Mesenchymal stem cell (in vitro differentiated cells and primary cell): Measurements from ENCODE around the gene VDAC2.
"Not testable (repeated sequence)": the region's sequence is repeated elsewhere in the genome, so short reads cannot be mapped to it uniquely, and the experiment has no call there.

Experiments used
- DNase-seq: peaks from one replicate; pipeline ENCODE4 v3.0.0-alpha.2; 2013
- H2AFZ ChIP-seq: one replicate; pipeline ENCODE4 v1.6.1; 2013; ENCODE audit warnings: low read depth, mild to moderate bottlenecking, control low read depth, inconsistent platforms, low read length, moderate library complexity
- H2AK5ac ChIP-seq: 2 replicates; pipeline ENCODE4 v1.6.1; 2013; ENCODE audit warnings: low read length, moderate library complexity, mild to moderate bottlenecking, inconsistent platforms; ENCODE audit not compliant: severe bottlenecking
- H2BK120ac ChIP-seq: one replicate; pipeline ENCODE4 v1.6.1; 2013; ENCODE audit warnings: low read depth, mild to moderate bottlenecking, inconsistent platforms, low read length, moderate library complexity
- H2BK12ac ChIP-seq, 2 experiments: one replicate each; pipeline ENCODE4 v1.6.1; 2013; ENCODE audit warnings: inconsistent platforms in 2 of 2, low read length in 2 of 2, mild to moderate bottlenecking in 2 of 2, moderate library complexity in 2 of 2, control low read depth in 1 of 2
- H2BK15ac ChIP-seq: one replicate; pipeline ENCODE4 v1.6.1; 2013; ENCODE audit warnings: mild to moderate bottlenecking, low read depth, inconsistent platforms; ENCODE audit not compliant: poor library complexity, severe bottlenecking
- H2BK5ac ChIP-seq: 2 replicates; pipeline ENCODE4 v1.6.1; 2013; ENCODE audit warnings: low read depth, mild to moderate bottlenecking, low read length, control low read depth, inconsistent platforms; ENCODE audit not compliant: poor library complexity, severe bottlenecking
- H3K14ac ChIP-seq, 2 experiments: one replicate each; pipeline ENCODE4 v1.6.1; 2013; ENCODE audit warnings: inconsistent platforms in 2 of 2, low read length in 2 of 2, control low read depth in 1 of 2, mild to moderate bottlenecking in 1 of 2, moderate library complexity in 1 of 2
- H3K18ac ChIP-seq, 2 experiments: one replicate each; pipeline ENCODE4 v1.6.1; 2013; ENCODE audit warnings: inconsistent platforms in 2 of 2, low read length in 2 of 2, control low read depth in 1 of 2, low read depth in 1 of 2, mild to moderate bottlenecking in 1 of 2
- H3K23ac ChIP-seq, 2 experiments: one replicate each; pipeline ENCODE4 v1.6.1; 2013; ENCODE audit warnings: inconsistent platforms in 2 of 2, low read length in 2 of 2, mild to moderate bottlenecking in 2 of 2, moderate library complexity in 2 of 2, control low read depth in 1 of 2
- H3K27ac ChIP-seq: 2 replicates; pipeline ENCODE4 v1.5.1; 2013; ENCODE audit warnings: mild to moderate bottlenecking, moderate library complexity, low read length, control low read depth, inconsistent platforms; ENCODE audit not compliant: poor library complexity, severe bottlenecking
- H3K27me3 ChIP-seq, 2 experiments: 2 replicates each; pipeline versions ENCODE4 v1.6.1 to v1.7.0; 2013; ENCODE audit warnings: low read length in 2 of 2, mild to moderate bottlenecking in 2 of 2, moderate library complexity in 2 of 2, control low read depth in 1 of 2, inconsistent platforms in 1 of 2; ENCODE audit not compliant: control insufficient read depth in 1 of 2, insufficient read depth in 1 of 2
- H3K36me3 ChIP-seq, 2 experiments: 2 replicates each; pipeline versions ENCODE4 v1.6.1 to v1.7.0; 2013; ENCODE audit warnings: low read length in 2 of 2, control low read depth in 1 of 2, inconsistent platforms in 1 of 2, low read depth in 1 of 2, mild to moderate bottlenecking in 1 of 2; ENCODE audit not compliant: insufficient read depth in 2 of 2, control insufficient read depth in 1 of 2
- H3K4ac ChIP-seq, 2 experiments: one replicate each; pipeline ENCODE4 v1.6.1; 2013; ENCODE audit warnings: inconsistent platforms in 2 of 2, low read length in 2 of 2, mild to moderate bottlenecking in 2 of 2, moderate library complexity in 2 of 2, control low read depth in 1 of 2, low read depth in 1 of 2
- H3K4me1 ChIP-seq: 2 replicates; pipeline ENCODE4 v1.6.1; 2013; ENCODE audit warnings: low read depth, low read length, control low read depth; ENCODE audit not compliant: control insufficient read depth, insufficient read depth
- H3K4me2 ChIP-seq: 2 replicates; pipeline ENCODE4 v1.6.1; 2013; ENCODE audit warnings: low read length, mild to moderate bottlenecking, inconsistent platforms; ENCODE audit not compliant: poor library complexity, severe bottlenecking
- H3K4me3 ChIP-seq, 2 experiments: 2 replicates each; pipeline versions ENCODE4 v1.5.1 to v1.7.0; 2013; ENCODE audit warnings: low read length in 2 of 2, mild to moderate bottlenecking in 2 of 2, control low read depth in 1 of 2, low read depth in 1 of 2; ENCODE audit not compliant: insufficient read depth in 1 of 2
- H3K79me1 ChIP-seq: replicated peaks from 2 replicates; pipeline ENCODE4 v1.6.1; 2013; ENCODE audit warnings: mild to moderate bottlenecking, control low read depth, low read length, inconsistent platforms; ENCODE audit not compliant: poor library complexity, severe bottlenecking
- H3K9ac ChIP-seq: 2 replicates; pipeline ENCODE4 v1.7.0; 2013; ENCODE audit warnings: mild to moderate bottlenecking, low read length, moderate library complexity
- H3K9me3 ChIP-seq: 2 replicates; pipeline ENCODE4 v1.7.0; 2013; ENCODE audit warnings: mild to moderate bottlenecking, low read length; ENCODE audit not compliant: control insufficient read depth
- H4K8ac ChIP-seq: one replicate; pipeline ENCODE4 v1.6.1; 2013; ENCODE audit warnings: inconsistent platforms, mild to moderate bottlenecking, low read length, moderate library complexity
- H4K91ac ChIP-seq: one replicate; pipeline ENCODE4 v1.6.1; 2013; ENCODE audit warnings: mild to moderate bottlenecking, low read length, inconsistent platforms
- WGBS: methylation state at CpG from one replicate; pipeline ENCODE4 v1.1.7; 2013; ENCODE audit warnings: mixed read lengths; 5-methylcytosine and 5-hydroxymethylcytosine counted together

The VDAC2 gene

DNA sequence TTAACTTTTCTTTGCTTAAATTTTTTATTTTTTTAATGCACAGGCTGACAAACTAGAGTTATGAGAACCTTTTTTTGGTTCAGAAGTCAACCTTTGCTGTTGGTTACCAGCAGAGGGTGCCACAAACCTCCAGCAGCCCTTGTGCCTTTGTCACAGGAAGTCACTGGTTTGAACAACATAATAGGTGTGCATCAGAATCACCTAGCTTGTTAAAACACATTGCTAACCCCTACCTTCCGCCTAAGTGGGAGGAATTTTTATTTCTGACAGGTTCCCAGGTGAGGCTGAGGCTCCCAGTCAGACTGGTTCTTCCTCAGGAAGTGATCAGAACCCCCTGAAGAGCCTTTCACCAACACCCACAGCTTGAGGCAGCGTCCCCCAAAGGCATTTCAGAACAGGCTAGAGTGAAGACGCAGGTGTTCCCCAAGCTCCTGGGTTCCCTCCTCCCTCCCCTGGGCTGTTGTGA lies 22.6 kb upstream of the VDAC2 start:
- H3K36me3 ChIP-seq, result peaks cover under 1 to 3% of the 10 kb centered on the region in 2 experiments
- peak; percentile 72 for DNase-seq
- no peak overlapping the region for H2AFZ ChIP-seq
- no peaks in the 10 kb centered on the region for H3K9me3 ChIP-seq
- no peak overlapping the region for H3K14ac ChIP-seq
- H4K91ac ChIP-seq, result no peak overlapping the region
- no peak overlapping the region for H3K23ac ChIP-seq
- no peak overlapping the region for H3K4me2 ChIP-seq
- no peak overlapping the region for H2BK15ac ChIP-seq
- no peak overlapping the region for H3K4me3 ChIP-seq
- H3K9ac ChIP-seq, result no peak overlapping the region
- H4K8ac ChIP-seq, result no peak overlapping the region
- no peak overlapping the region for H3K4ac ChIP-seq
- H3K79me1 ChIP-seq, result peaks cover 6% of the 10 kb centered on the region
- peak overlapping the region; percentile 4 for H2AK5ac ChIP-seq
- no peak overlapping the region for H3K18ac ChIP-seq
- peak overlapping the region in 1 of 2 experiments; percentile 91 for H2BK12ac ChIP-seq
- no peak overlapping the region for H3K27ac ChIP-seq
- H3K4me1 ChIP-seq, result peaks cover 3% of the 10 kb centered on the region
- H3K27me3 ChIP-seq, result no peaks in the 10 kb centered on the region
- 88% methylated on average over 3 of the region's 3 CpGs for WGBS
- no peak overlapping the region for H2BK120ac ChIP-seq
- no peak overlapping the region for H2BK5ac ChIP-seq

DNA sequence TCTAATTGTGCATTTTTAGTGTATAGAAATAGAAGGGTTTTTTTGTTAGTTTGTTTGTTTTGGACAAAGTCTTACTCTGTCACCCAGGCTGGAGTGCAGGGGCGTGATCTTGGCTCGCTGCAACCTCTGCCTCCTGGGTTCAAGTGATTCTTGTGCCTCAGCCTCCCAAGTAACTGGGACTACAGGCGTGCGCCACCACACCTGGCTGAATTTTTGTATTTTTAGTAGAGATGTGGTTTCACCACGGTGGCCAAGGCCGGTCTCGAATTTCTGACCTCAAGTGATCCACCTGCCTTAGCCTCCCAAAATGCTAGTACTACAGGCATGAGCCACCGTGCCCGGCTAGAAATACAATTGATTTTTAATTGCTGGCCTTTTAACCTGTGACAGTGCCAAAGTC lies 22.1 kb upstream of the VDAC2 start:
- WGBS, result 98% methylated on average over 7 of the region's 9 CpGs
- H3K4me2 ChIP-seq, H3K79me1 ChIP-seq, H4K91ac ChIP-seq, H2BK5ac ChIP-seq, H3K4me3 ChIP-seq, H3K27ac ChIP-seq, DNase-seq, H2BK12ac ChIP-seq, H3K4me1 ChIP-seq, H3K14ac ChIP-seq, H2BK15ac ChIP-seq, H3K18ac ChIP-seq, H3K9ac ChIP-seq, H2AFZ ChIP-seq, H3K36me3 ChIP-seq, H3K9me3 ChIP-seq, H3K27me3 ChIP-seq, H4K8ac ChIP-seq, H2BK120ac ChIP-seq, H3K23ac ChIP-seq, H3K4ac ChIP-seq, H2AK5ac ChIP-seq: not testable (repeated sequence)

DNA sequence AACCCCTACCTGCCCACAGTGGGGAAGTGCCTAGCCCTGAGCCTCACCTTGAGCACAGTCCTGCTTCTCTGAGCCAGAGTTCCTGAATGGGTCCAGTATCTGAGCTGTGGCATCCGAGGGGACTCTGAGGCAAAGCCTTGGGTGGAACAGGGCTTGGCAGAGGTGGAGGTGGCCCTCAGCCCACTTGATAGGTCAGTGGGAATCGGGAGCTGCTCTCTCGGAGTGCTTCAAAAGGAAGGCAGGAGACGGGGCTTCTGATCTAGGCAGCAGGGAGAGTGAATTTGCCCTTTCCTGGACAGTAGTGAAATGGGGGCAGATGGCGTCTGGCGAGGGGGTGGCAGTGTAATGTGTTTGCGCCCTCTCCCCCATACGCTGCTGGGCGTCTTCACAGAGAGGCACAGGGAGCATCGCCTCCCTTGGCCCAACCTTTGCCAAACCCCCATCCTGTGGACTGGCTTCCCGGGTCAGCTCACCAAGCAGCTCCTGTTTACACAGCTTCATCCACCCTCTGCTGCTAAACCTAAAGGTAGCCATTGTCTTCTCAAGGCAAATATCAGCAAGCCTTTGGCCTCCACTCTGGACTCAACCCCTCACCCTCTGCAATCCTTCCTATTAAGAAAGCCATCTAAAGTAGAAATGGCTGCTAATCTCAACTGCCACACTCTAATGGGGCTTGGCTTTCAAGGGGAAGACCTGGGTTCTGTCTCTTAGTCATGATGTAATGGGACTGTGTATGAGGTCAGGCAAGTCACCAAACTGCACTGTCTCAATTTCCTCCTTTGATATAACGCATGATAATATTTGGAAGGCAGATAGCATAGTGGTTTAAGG lies 21.1 kb upstream of the VDAC2 start:
- DNase-seq, result no peak
- H3K4me1 ChIP-seq, result peaks cover 3% of the 10 kb centered on the region
- no peak overlapping the region for H2BK5ac ChIP-seq
- no peak overlapping the region for H4K8ac ChIP-seq
- peaks cover 0 to 3% of the 10 kb centered on the region in 2 experiments for H3K36me3 ChIP-seq
- peak overlapping the region; percentile 39 for H2BK15ac ChIP-seq
- no peak overlapping the region for H3K27ac ChIP-seq
- WGBS, result 97% methylated on average over 12 of the region's 12 CpGs
- H3K4ac ChIP-seq, result peak overlapping the region in 1 of 2 experiments; percentile 19
- peak overlapping the region; percentile 19 for H4K91ac ChIP-seq
- no peak overlapping the region for H3K23ac ChIP-seq
- H3K14ac ChIP-seq, result peak overlapping the region in 1 of 2 experiments; percentile 76
- no peaks in the 10 kb centered on the region for H3K9me3 ChIP-seq
- no peaks in the 10 kb centered on the region for H3K27me3 ChIP-seq
- no peak overlapping the region for H3K9ac ChIP-seq
- H3K18ac ChIP-seq, result peak overlapping the region in 1 of 2 experiments; percentile 28
- no peak overlapping the region for H2AFZ ChIP-seq
- no peak overlapping the region for H2AK5ac ChIP-seq
- no peak overlapping the region for H2BK120ac ChIP-seq
- H3K4me2 ChIP-seq, result no peak overlapping the region
- peaks cover 8% of the 10 kb centered on the region for H3K79me1 ChIP-seq
- H2BK12ac ChIP-seq, result peak overlapping the region; percentile 9 to 59
- H3K4me3 ChIP-seq, result no peak overlapping the region

DNA sequence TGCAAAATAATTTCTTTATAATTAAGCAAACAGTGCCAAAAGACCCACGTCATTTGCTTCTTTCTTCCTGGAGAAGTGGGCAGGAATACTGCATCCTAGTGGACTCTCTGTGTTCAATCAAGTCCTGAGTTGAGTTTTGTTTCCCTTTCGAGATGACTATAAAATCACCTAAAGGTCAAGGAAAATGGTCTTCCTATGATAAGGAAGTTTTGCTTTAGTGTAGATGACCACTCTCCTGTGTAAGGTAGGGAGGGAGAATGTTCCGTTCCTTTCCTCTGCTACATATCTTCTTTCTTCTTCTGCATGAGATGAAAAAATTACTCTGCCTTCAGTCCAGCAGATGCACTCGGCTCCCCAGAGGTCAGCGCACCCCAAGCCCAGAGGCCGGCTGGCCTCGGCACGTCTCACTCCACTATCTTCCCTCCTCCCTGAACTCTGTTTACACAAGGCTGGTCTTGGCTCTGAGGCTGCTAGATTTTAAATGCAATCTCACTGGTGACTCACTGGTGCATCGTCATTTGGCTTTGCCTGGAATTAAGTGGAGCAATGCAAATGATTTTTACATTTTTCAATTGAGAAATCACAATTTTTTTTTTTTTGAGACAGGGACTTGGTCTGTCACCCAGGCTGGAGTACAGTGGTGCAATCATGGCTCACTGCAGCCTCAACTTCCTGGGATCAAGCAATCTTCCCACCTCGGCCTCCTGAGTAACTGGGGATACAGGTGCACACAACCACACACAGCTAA lies 18.6 kb upstream of the VDAC2 start:
- no peak overlapping the region for H2AK5ac ChIP-seq
- H3K4me2 ChIP-seq, result no peak overlapping the region
- peak overlapping the region in 1 of 2 experiments; percentile 31 for H2BK12ac ChIP-seq
- no peak overlapping the region for H3K14ac ChIP-seq
- no peak overlapping the region for H3K18ac ChIP-seq
- peaks cover 3% of the 10 kb centered on the region for H3K4me1 ChIP-seq
- no peak overlapping the region for H2AFZ ChIP-seq
- no peak overlapping the region for H3K4ac ChIP-seq
- no peaks in the 10 kb centered on the region for H3K27me3 ChIP-seq
- H3K27ac ChIP-seq, result peak overlapping the region; percentile 37
- peak; percentile 96 for DNase-seq
- H3K79me1 ChIP-seq, result peaks cover 8% of the 10 kb centered on the region
- H3K36me3 ChIP-seq, result peaks cover 0 to 3% of the 10 kb centered on the region in 2 experiments
- 11% methylated on average over 9 of the region's 10 CpGs for WGBS
- no peak overlapping the region for H4K8ac ChIP-seq
- peak overlapping the region; percentile 89 for H3K9ac ChIP-seq
- peak overlapping the region in 1 of 2 experiments; percentile 68 for H3K4me3 ChIP-seq
- no peak overlapping the region for H2BK5ac ChIP-seq
- no peak overlapping the region for H4K91ac ChIP-seq
- H3K9me3 ChIP-seq, result no peaks in the 10 kb centered on the region
- H2BK120ac ChIP-seq, result no peak overlapping the region
- H3K23ac ChIP-seq, result no peak overlapping the region
- no peak overlapping the region for H2BK15ac ChIP-seq
